Activated naive CD4-positive, alpha-beta T cell treated with anti-CD3 and anti-CD28 coated beads, Interleukin-2, amount 50 U/mL, for 24 hours (primary cell): ENCODE data around the gene FGFR4.
"Not testable (repeated sequence)": the region's sequence is repeated elsewhere in the genome, so short reads cannot be mapped to it uniquely, and the experiment has no call there.

Experiments
- H3K27ac Mint-ChIP-seq: one replicate; pipeline ENCODE4 v1.8.0; 2021; ENCODE audit warnings: mild to moderate bottlenecking, mixed read lengths
- H3K27me3 Mint-ChIP-seq: one replicate; pipeline ENCODE4 v1.8.0; 2021; ENCODE audit warnings: mixed read lengths
- H3K36me3 Mint-ChIP-seq: one replicate; pipeline ENCODE4 v1.8.0; 2021; ENCODE audit warnings: mixed read lengths
- H3K4me1 Mint-ChIP-seq: one replicate; pipeline ENCODE4 v1.8.0; 2021; ENCODE audit warnings: mixed read lengths
- H3K4me3 Mint-ChIP-seq: one replicate; pipeline ENCODE4 v1.8.0; 2021; ENCODE audit warnings: mild to moderate bottlenecking, mixed read lengths
- H3K9me3 Mint-ChIP-seq: one replicate; pipeline ENCODE4 v1.8.0; 2021; ENCODE audit warnings: mixed read lengths

Gene FGFR4

GRCh38 chr5:177086654-177087397, at the start of gene FGFR4:
Gene FGFR4, plus strand, starts transcription at chr5:177086915. Its CDS starts 2,688 bp downstream, at chr5:177089603.
- H3K27ac Mint-ChIP-seq = peak within 1 kb of the TSS; percentile 66
- no peaks in the 10 kb centered on the region for H3K36me3 Mint-ChIP-seq
- H3K9me3 Mint-ChIP-seq = no peaks in the 10 kb centered on the region
- peaks cover 6% of the 10 kb centered on the region for H3K27me3 Mint-ChIP-seq
- H3K4me1 Mint-ChIP-seq = peaks cover 11% of the 10 kb centered on the region
- H3K4me3 Mint-ChIP-seq = peak within 1 kb of the TSS; percentile 74

GRCh38 chr5:177036921-177037320, 49.8 kb upstream of the FGFR4 start:
- Mint-ChIP-seq H3K27me3 (no peaks in the 10 kb centered on the region), H3K4me1 (peaks cover 7% of the 10 kb centered on the region), H3K4me3 (no peak overlapping the region), H3K27ac (no peak overlapping the region), H3K36me3 (peaks cover 12% of the 10 kb centered on the region), H3K9me3 (no peaks in the 10 kb centered on the region)

- H3K36me3 Mint-ChIP-seq = peaks cover 14% of the 10 kb centered on the region
- H3K27me3 Mint-ChIP-seq = no peaks in the 10 kb centered on the region
- H3K4me1 Mint-ChIP-seq = no peaks in the 10 kb centered on the region
- no peaks in the 10 kb centered on the region for H3K9me3 Mint-ChIP-seq
- no peak overlapping the region for H3K27ac Mint-ChIP-seq
- H3K4me3 Mint-ChIP-seq = no peak overlapping the region
These were observed 45.8 kb upstream of the FGFR4 start for GRCh38 chr5:177040814-177041420.

GRCh38 chr5:177041936-177042335, 44.8 kb upstream of the FGFR4 start:
- Mint-ChIP-seq H3K27me3 (no peaks in the 10 kb centered on the region), H3K9me3 (no peaks in the 10 kb centered on the region), H3K4me3 (no peak overlapping the region), H3K27ac (no peak overlapping the region), H3K36me3 (peaks cover 11% of the 10 kb centered on the region), H3K4me1 (no peaks in the 10 kb centered on the region)

GRCh38 chr5:177043114-177043513, 43.6 kb upstream of the FGFR4 start:
- no peaks in the 10 kb centered on the region for H3K4me1 Mint-ChIP-seq
- H3K27ac Mint-ChIP-seq = no peak overlapping the region
- H3K27me3 Mint-ChIP-seq = no peaks in the 10 kb centered on the region
- H3K36me3 Mint-ChIP-seq = peaks cover 13% of the 10 kb centered on the region
- no peak overlapping the region for H3K4me3 Mint-ChIP-seq
- no peaks in the 10 kb centered on the region for H3K9me3 Mint-ChIP-seq

- Mint-ChIP-seq H3K4me3 (no peak overlapping the region), H3K4me1 (no peaks in the 10 kb centered on the region), H3K27ac (peak overlapping the region; percentile 11), H3K36me3 (peaks cover 13% of the 10 kb centered on the region), H3K9me3 (no peaks in the 10 kb centered on the region), H3K27me3 (no peaks in the 10 kb centered on the region)
These were observed 42.8 kb upstream of the FGFR4 start for GRCh38 chr5:177043958-177044357.

GRCh38 chr5:177044641-177045040, 42.1 kb upstream of the FGFR4 start:
- Mint-ChIP-seq H3K27me3 (no peaks in the 10 kb centered on the region), H3K4me1 (no peaks in the 10 kb centered on the region), H3K4me3 (no peak overlapping the region), H3K36me3 (peaks cover 13% of the 10 kb centered on the region), H3K9me3 (no peaks in the 10 kb centered on the region), H3K27ac (no peak overlapping the region)

- H3K36me3 Mint-ChIP-seq = peaks cover 13% of the 10 kb centered on the region
- H3K27me3 Mint-ChIP-seq = no peaks in the 10 kb centered on the region
- no peak overlapping the region for H3K27ac Mint-ChIP-seq
- H3K4me1 Mint-ChIP-seq = no peaks in the 10 kb centered on the region
- H3K4me3 Mint-ChIP-seq = no peak overlapping the region
- no peaks in the 10 kb centered on the region for H3K9me3 Mint-ChIP-seq
These were observed 41.1 kb upstream of the FGFR4 start for GRCh38 chr5:177045631-177046030.

- H3K4me1 Mint-ChIP-seq, H3K4me3 Mint-ChIP-seq, H3K9me3 Mint-ChIP-seq, H3K27ac Mint-ChIP-seq, H3K27me3 Mint-ChIP-seq: not testable (repeated sequence)
- peaks cover 12% of the 10 kb centered on the region for H3K36me3 Mint-ChIP-seq
These were observed 38.2 kb upstream of the FGFR4 start for GRCh38 chr5:177048531-177048930.

GRCh38 chr5:177049285-177049684, 37.4 kb upstream of the FGFR4 start:
- H3K36me3 Mint-ChIP-seq = peaks cover 9% of the 10 kb centered on the region
- H3K27me3 Mint-ChIP-seq = no peaks in the 10 kb centered on the region
- H3K9me3 Mint-ChIP-seq = no peaks in the 10 kb centered on the region
- no peaks in the 10 kb centered on the region for H3K4me1 Mint-ChIP-seq
- no peak overlapping the region for H3K27ac Mint-ChIP-seq
- no peak overlapping the region for H3K4me3 Mint-ChIP-seq

GRCh38 chr5:177064500-177065277, 22.0 kb upstream of the FGFR4 start:
- Mint-ChIP-seq H3K9me3 (no peaks in the 10 kb centered on the region), H3K4me1 (no peaks in the 10 kb centered on the region), H3K27me3 (no peaks in the 10 kb centered on the region), H3K27ac (no peak overlapping the region), H3K36me3 (peaks cover 8% of the 10 kb centered on the region), H3K4me3 (no peak overlapping the region)

- no peak overlapping the region for H3K4me3 Mint-ChIP-seq
- peaks cover 7% of the 10 kb centered on the region for H3K36me3 Mint-ChIP-seq
- H3K27me3 Mint-ChIP-seq = no peaks in the 10 kb centered on the region
- no peak overlapping the region for H3K27ac Mint-ChIP-seq
- H3K9me3 Mint-ChIP-seq = no peaks in the 10 kb centered on the region
- H3K4me1 Mint-ChIP-seq = no peaks in the 10 kb centered on the region
These were observed 21.2 kb upstream of the FGFR4 start for GRCh38 chr5:177065491-177065890.

GRCh38 chr5:177066224-177066623, 20.5 kb upstream of the FGFR4 start:
- Mint-ChIP-seq H3K27me3 (no peaks in the 10 kb centered on the region), H3K36me3 (peaks cover 7% of the 10 kb centered on the region), H3K9me3 (no peaks in the 10 kb centered on the region), H3K27ac (no peak overlapping the region), H3K4me3 (no peak overlapping the region), H3K4me1 (no peaks in the 10 kb centered on the region)

- no peaks in the 10 kb centered on the region for H3K27me3 Mint-ChIP-seq
- H3K4me1 Mint-ChIP-seq = peaks cover 5% of the 10 kb centered on the region
- H3K36me3 Mint-ChIP-seq = peaks cover 7% of the 10 kb centered on the region
- H3K27ac Mint-ChIP-seq = peak overlapping the region; percentile 23
- H3K4me3 Mint-ChIP-seq = no peak overlapping the region
- H3K9me3 Mint-ChIP-seq = no peaks in the 10 kb centered on the region
These were observed 19.2 kb upstream of the FGFR4 start for GRCh38 chr5:177067503-177067902.

GRCh38 chr5:177070536-177071191, 16.1 kb upstream of the FGFR4 start:
- Mint-ChIP-seq H3K9me3 (no peaks in the 10 kb centered on the region), H3K27me3 (no peaks in the 10 kb centered on the region), H3K36me3 (peaks cover 5% of the 10 kb centered on the region), H3K4me3 (no peak overlapping the region), H3K4me1 (peaks cover 5% of the 10 kb centered on the region), H3K27ac (no peak overlapping the region)
